WERI-Rb-1 (cell line): Measurements from ENCODE around the gene PHACTR3.

Source experiments
- DNase-seq: peaks from one replicate; pipeline ENCODE4 v3.0.0-alpha.2; 2020
- H3K27ac ChIP-seq: fragments of 250-450 bp; sonication (Bioruptor Pico); 2 replicates; pipeline ENCODE4 v1.5.1; 2020; ENCODE audit warnings: mild to moderate bottlenecking, moderate library complexity
- H3K27me3 ChIP-seq: fragments of 250-450 bp; sonication (Bioruptor Pico); 2 replicates; pipeline ENCODE4 v1.5.1; 2021; ENCODE audit warnings: mild to moderate bottlenecking, low read depth, moderate library complexity; ENCODE audit not compliant: insufficient read depth, severe bottlenecking
- H3K36me3 ChIP-seq: fragments of 250-450 bp; sonication (Bioruptor Pico); 2 replicates; pipeline ENCODE4 v1.5.1; 2020; ENCODE audit warnings: mild to moderate bottlenecking, moderate library complexity
- H3K4me3 ChIP-seq: 2 replicates; pipeline ENCODE4 v1.5.1; 2011; ENCODE audit warnings: low read depth, mild to moderate bottlenecking, control low read depth, low read length
- H3K9me3 ChIP-seq: fragments of 250-450 bp; sonication (Bioruptor Pico); 2 replicates; pipeline ENCODE4 v1.5.1; 2021; ENCODE audit warnings: mild to moderate bottlenecking, moderate library complexity; ENCODE audit not compliant: severe bottlenecking
- TF ChIP-seq, protein P1 (sequence below): IDR thresholded peaks from 2 replicates; pipeline ENCODE4 v1.5.1; 2011; ENCODE audit warnings: low read depth, mild to moderate bottlenecking, control low read depth, inconsistent platforms, low read length

Gene PHACTR3

DNA sequence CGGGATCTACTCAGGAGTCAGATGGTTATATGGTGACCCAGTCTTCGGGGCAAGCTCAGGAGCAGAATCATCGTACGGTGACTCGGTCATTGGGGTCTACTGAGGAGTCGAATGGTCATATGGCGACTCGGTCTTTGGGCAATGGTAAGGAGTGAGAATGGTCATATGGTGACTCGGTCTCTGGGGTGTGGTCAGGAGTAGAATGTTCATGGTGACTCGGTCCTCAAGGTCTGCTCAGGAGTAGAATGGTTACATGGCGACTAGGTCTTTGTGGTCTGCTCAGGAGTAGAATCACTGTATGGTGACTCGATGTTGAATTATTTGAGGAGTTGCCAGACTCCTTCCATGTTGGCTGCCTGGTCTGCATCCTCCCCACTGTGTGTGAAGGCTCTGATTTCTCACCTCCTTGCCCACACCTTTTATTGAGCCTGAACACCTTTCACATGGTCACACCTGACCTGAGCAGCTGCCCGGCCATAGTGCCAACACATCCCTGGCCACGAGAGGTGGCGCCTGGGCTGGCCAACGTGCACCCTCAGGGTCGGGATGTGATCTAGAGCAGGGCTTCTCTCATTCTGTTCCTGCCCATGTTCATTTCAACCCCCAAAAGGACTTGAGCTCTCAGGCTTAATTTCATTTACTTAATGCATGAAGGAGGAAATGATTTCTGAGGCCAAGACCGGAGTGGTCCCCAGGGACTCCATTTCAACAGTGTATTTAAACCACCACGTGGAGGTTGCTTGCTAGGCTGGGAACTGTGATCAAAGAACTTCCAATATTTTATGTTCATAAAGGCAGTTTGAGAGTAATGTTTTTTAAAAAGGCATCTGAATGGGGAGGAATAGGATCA, 119.5 kb downstream of the PHACTR3 start:
- TF ChIP-seq, protein P1, sequence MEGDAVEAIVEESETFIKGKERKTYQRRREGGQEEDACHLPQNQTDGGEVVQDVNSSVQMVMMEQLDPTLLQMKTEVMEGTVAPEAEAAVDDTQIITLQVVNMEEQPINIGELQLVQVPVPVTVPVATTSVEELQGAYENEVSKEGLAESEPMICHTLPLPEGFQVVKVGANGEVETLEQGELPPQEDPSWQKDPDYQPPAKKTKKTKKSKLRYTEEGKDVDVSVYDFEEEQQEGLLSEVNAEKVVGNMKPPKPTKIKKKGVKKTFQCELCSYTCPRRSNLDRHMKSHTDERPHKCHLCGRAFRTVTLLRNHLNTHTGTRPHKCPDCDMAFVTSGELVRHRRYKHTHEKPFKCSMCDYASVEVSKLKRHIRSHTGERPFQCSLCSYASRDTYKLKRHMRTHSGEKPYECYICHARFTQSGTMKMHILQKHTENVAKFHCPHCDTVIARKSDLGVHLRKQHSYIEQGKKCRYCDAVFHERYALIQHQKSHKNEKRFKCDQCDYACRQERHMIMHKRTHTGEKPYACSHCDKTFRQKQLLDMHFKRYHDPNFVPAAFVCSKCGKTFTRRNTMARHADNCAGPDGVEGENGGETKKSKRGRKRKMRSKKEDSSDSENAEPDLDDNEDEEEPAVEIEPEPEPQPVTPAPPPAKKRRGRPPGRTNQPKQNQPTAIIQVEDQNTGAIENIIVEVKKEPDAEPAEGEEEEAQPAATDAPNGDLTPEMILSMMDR = no peak
- DNase-seq = no peak
- Histone ChIP-seq H3K9me3 (no peaks in the 10 kb centered on the region), H3K27me3 (peaks cover 97% of the 10 kb centered on the region), H3K36me3 (no peaks in the 10 kb centered on the region), H3K27ac (no peak overlapping the region), H3K4me3 (no peak overlapping the region)

- Histone ChIP-seq H3K27ac (no peak overlapping the region), H3K4me3 (no peak overlapping the region), H3K9me3 (no peaks in the 10 kb centered on the region), H3K27me3 (peaks cover 96% of the 10 kb centered on the region), H3K36me3 (no peaks in the 10 kb centered on the region)
- TF ChIP-seq, protein P1 = no peak
- no peak for DNase-seq
Observed at GRCh38 chr20:59724457-59725366, 120.4 kb downstream of the PHACTR3 start.

DNA sequence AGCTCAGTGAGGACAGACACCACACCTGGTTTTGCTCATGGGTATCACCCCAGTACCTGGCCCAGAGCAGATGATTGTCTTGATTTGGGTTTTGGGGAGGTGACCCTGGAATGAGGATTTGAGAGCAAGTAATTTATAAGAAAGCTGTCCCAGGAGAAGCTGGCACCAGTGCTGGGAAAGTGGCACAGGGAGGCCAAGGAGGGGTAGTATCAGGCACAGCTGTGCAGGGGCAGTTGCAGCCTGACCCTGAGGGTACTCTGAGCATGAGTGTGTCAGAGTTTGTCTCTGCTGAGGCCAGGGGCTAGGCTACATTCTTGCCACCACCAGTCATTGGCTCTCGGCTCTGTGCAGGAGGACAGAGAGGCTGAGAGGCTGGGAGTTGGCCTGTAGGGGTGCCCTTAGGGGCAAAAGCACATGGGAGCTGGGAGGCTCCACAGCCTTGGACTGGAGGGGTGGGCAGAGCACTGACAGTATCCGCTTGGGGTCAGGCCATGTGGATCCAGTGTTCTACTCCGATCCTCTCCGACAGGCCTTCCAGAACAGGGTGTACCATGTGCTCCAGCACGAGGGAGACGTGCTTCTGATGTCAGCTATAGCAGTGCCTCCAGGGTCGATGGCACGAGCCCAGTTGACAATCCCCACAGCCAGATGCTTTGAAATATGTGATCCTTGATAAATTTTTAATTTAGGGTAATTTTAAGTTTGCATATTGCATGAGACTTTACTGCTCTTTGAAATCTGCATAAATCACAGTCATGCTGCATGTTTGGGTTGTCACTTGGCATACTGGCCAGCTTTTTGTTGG, 121.3 kb downstream of the PHACTR3 start:
- Histone ChIP-seq H3K4me3 (no peak overlapping the region), H3K36me3 (no peaks in the 10 kb centered on the region), H3K9me3 (no peaks in the 10 kb centered on the region), H3K27me3 (peaks cover 96% of the 10 kb centered on the region), H3K27ac (no peak overlapping the region)
- TF ChIP-seq, protein P1 = no peak
- DNase-seq = no peak

DNA sequence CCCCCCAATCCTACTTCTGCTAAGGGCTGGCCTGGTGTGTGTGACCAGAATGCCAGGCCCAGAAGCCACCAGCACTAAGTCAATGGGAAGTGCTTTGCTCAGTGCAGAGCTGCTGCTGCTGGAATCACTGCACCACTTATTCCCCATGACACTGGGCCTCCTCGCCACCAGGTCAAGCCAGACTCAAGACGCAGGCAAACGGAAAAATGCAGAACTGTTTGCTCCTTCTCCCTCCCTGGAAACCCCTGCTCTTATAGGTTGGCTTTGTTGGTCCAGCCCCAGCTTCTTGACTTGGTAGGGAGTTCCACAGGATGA, 121.9 kb downstream of the PHACTR3 start:
- DNase-seq = no peak
- peaks cover 96% of the 10 kb centered on the region for H3K27me3 ChIP-seq
- H3K36me3 ChIP-seq = no peaks in the 10 kb centered on the region
- no peaks in the 10 kb centered on the region for H3K9me3 ChIP-seq
- TF ChIP-seq, protein P1 = no peak
- no peak overlapping the region for H3K27ac ChIP-seq
- no peak overlapping the region for H3K4me3 ChIP-seq

- Histone ChIP-seq H3K4me3 (no peak overlapping the region), H3K36me3 (no peaks in the 10 kb centered on the region), H3K27me3 (peaks cover 91% of the 10 kb centered on the region), H3K27ac (no peak overlapping the region), H3K9me3 (no peaks in the 10 kb centered on the region)
- no peak for DNase-seq
- TF ChIP-seq, protein P1 = no peak
Observed at GRCh38 chr20:59728722-59729430, 124.5 kb downstream of the PHACTR3 start.
